ENCODE results near the gene CCDC82. TPM values are rescaled to one million over a fixed set of nuclear protein-coding genes. Genes with fewer than 3 reads are reported as not detected.

Gene CCDC82
- total RNA-seq, 1 experiment from 2014 or later, result 20.1 TPM

DNA sequence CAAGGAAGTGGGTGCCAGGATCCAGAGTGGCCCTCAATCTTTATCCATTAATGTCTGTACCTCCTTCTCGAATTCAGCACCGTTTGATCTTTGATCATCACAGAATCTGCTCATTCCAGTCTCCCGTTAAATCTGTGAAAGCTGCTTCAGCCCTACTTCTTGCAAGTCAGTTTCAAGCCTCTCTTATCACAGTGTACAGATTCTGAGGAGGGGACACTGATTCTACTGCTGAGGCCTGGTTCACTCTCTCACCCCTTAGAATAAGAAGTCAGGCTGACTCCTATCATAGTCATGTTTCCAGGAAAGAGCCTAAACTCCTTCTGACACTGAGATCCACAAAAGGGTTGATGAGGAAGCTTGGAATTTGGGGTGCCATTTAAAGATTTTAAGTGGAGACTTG is 85.7 kb downstream of the CCDC82 start:
- intact Hi-C loops (cut with micrococcal nuclease; ENCODE audit: unreplicated experiment), result loop anchor here (10.0 kb wide), 1 partner anchor 59 kb away; no protein-coding TSS in a partner anchor
- no peak for TF ChIP-seq CTCF (IDR thresholded peaks at IDR 0.05; ENCODE audit: unreplicated experiment)
- H3K4me1 Mint-ChIP-seq (ENCODE audit: low read depth, unreplicated experiment), result peaks cover 61% of the 10 kb centered on the region
- BruUV-seq (replicated peaks), result no TSS peak
- no peak overlapping the region for H3K4me3 Mint-ChIP-seq (ENCODE audit: low read depth, unreplicated experiment)
- H3K27ac Mint-ChIP-seq (ENCODE audit: unreplicated experiment), result peak overlapping the region; percentile 59
- no peaks in the 10 kb centered on the region for H3K27me3 Mint-ChIP-seq (ENCODE audit: unreplicated experiment)
- CTCF ChIA-PET, result no interaction called here
- DNase-seq, result no peak
- H3K9me3 Mint-ChIP-seq (ENCODE audit: low read depth, unreplicated experiment), result no peaks in the 10 kb centered on the region
- peaks cover 12% of the 10 kb centered on the region for H3K36me3 Mint-ChIP-seq (ENCODE audit: insufficient read depth, unreplicated experiment)

DNA sequence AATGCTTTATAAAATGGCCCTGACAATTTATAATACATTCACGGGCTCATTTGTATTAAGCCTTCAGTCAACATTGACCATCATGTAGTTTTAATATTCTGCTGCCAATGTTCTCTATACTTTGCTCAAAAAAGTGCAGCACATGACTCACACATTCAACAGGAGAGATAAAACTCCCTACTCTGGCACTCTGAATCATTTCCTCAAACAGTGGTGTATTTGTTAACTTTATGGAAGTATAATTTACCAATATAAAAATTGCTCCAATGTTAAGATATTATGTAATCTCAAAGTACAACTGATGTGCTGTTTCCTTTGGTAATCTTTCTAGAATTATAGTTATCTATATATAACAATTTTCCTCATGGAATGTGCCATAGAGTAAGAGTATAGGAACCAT is 86.6 kb downstream of the CCDC82 start:
- intact Hi-C loops (cut with micrococcal nuclease; ENCODE audit: unreplicated experiment), result loop anchor here (10.0 kb wide), 1 partner anchor 58 kb away; no protein-coding TSS in a partner anchor
- Mint-ChIP-seq H3K4me1 (ENCODE audit: low read depth, unreplicated experiment) (peaks cover 56% of the 10 kb centered on the region), H3K9me3 (ENCODE audit: low read depth, unreplicated experiment) (no peaks in the 10 kb centered on the region), H3K4me3 (ENCODE audit: low read depth, unreplicated experiment) (no peak overlapping the region), H3K27ac (ENCODE audit: unreplicated experiment) (peak overlapping the region; percentile 17), H3K36me3 (ENCODE audit: insufficient read depth, unreplicated experiment) (peaks cover 13% of the 10 kb centered on the region), H3K27me3 (ENCODE audit: unreplicated experiment) (no peaks in the 10 kb centered on the region)
- DNase-seq, result no peak
- BruUV-seq (replicated peaks), result no TSS peak
- CTCF ChIA-PET, result no interaction called here
- TF ChIP-seq CTCF (IDR thresholded peaks at IDR 0.05; ENCODE audit: unreplicated experiment), result no peak

Small RNA genes lying within 50 kb of the gene (microRNA-seq; reads per million reads assigned to microRNA genes)
- gene MIR1260B, result not detected

Other genes with a start within 250 kb of the CCDC82 start
- 16.7 and 22.7 TPM in 2 replicates for gene MAML2, start 46.7 kb downstream of the CCDC82 start, total RNA-seq (2022)
- 9.3 and 11.6 TPM in 2 replicates for gene JRKL, start 101 bp upstream of the CCDC82 start, total RNA-seq (2022)

All from Calu3 (cell line).